UCSD-AML1 (cell line): ENCODE measurements around the gene CBR1.

Experiments
- DNase-seq: peaks from one replicate; lab custom pipeline; 2025; ENCODE audit not compliant: unreplicated experiment; lab: John Stamatoyannopoulos, UW

CBR1 gene

GRCh38 chr21:36069713-36070583, at the start of gene CBR1:
Gene CBR1, plus strand, starts transcription at chr21:36070024. Its CDS starts 92 bp downstream, at chr21:36070116.
- DNase-seq: no peak

GRCh38 chr21:36021251-36021837, 48.5 kb upstream of the CBR1 start:
- no peak for DNase-seq

- no peak for DNase-seq
Observed at GRCh38 chr21:36022427-36023091, 47.3 kb upstream of the CBR1 start.

- DNase-seq: no peak
Observed at GRCh38 chr21:36023092-36023480, 46.7 kb upstream of the CBR1 start.

- no peak for DNase-seq
Observed at GRCh38 chr21:36024782-36025181, 45.0 kb upstream of the CBR1 start.

GRCh38 chr21:36027347-36027746, 42.5 kb upstream of the CBR1 start:
- no peak for DNase-seq

- DNase-seq: peak; percentile 48
Observed at GRCh38 chr21:36028127-36029069, 41.4 kb upstream of the CBR1 start.

- DNase-seq: no peak
Observed at GRCh38 chr21:36029309-36029708, 40.5 kb upstream of the CBR1 start.

- no peak for DNase-seq
Observed at GRCh38 chr21:36030581-36031189, 39.1 kb upstream of the CBR1 start.

GRCh38 chr21:36032647-36033406, 37.0 kb upstream of the CBR1 start:
- no peak for DNase-seq

- DNase-seq: no peak
Observed at GRCh38 chr21:36034211-36034913, 35.5 kb upstream of the CBR1 start.

GRCh38 chr21:36035381-36035791, 34.4 kb upstream of the CBR1 start:
- no peak for DNase-seq

GRCh38 chr21:36038701-36039497, 30.9 kb upstream of the CBR1 start:
- no peak for DNase-seq

- DNase-seq: no peak
Observed at GRCh38 chr21:36039861-36040260, 30.0 kb upstream of the CBR1 start.

- no peak for DNase-seq
Observed at GRCh38 chr21:36040389-36040788, 29.4 kb upstream of the CBR1 start.

GRCh38 chr21:36041910-36042309, 27.9 kb upstream of the CBR1 start:
- no peak for DNase-seq

GRCh38 chr21:36044056-36044455, 25.8 kb upstream of the CBR1 start:
- no peak for DNase-seq

- no peak for DNase-seq
Observed at GRCh38 chr21:36045993-36046392, 23.8 kb upstream of the CBR1 start.
